HG03457 (cell line): Measurements from ENCODE around the gene CACNA1F.

Source experiments
- ATAC-seq: cut with Tn5 transposase; IDR thresholded peaks from one replicate; pipeline ENCODE4 v1.9.1; 2021; ENCODE audit warnings: moderate number of reproducible peaks; ENCODE audit not compliant: unreplicated experiment

The CACNA1F gene

GRCh38 chrX:49257846-49258748, 25.0 kb upstream of the CACNA1F start:
- no peak for ATAC-seq

DNA sequence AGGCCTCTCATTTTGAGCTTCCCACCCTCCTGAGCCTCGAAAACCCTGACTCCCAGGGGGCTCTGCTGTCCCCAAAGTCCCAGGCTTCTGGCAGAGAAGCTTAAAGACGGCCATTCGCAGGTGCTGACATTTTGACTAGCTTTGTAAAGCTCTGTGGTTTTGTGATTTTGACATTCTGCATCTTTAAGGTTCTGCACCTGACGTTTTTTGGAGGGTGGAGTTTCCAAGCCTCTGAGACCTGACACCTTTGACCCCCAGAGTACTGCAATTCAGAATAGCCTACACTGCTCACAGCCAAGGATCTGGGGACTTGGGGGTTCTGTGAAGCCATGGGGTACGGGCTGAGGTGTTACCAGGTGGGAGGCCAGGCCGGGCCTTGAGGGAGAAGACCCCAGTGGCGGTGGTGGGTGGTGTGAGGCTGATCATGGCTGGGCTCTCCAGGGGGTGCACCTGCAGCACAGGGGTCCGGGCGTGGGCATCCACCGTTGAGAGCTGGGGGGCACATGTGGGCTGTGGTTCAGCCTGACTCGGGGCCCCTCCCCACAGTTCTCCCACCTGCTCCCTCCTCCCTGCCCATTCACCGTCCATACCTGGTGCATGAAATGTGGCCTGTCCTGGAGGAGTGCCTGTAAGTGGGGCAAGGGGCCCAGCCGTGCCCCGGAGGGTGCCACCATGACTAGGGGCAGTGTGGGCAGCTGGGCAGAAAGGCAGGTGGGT, 24.1 kb upstream of the CACNA1F start:
- no peak for ATAC-seq

- no peak for ATAC-seq
Observed at GRCh38 chrX:49256268-49256995, 23.3 kb upstream of the CACNA1F start.

DNA sequence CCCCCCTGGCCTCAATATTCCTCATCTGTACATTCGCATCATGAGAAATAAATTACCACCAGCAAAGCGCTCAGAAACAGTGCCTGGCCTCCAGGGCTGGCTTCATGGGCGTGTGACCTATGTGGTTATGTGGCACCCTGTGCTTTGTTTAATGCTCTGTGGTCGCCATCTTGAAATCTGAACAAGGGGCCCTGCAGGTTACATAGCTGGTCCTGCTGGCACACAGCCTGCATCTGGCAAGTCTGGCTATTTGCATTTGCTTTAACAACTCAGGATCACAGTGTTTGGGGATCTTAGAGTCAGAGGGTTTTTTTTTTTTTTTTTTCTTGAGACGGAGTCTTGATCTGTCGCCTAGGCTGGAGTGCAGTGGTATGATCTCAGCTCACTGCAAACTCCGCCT, 21.5 kb upstream of the CACNA1F start:
- ATAC-seq: no peak

DNA sequence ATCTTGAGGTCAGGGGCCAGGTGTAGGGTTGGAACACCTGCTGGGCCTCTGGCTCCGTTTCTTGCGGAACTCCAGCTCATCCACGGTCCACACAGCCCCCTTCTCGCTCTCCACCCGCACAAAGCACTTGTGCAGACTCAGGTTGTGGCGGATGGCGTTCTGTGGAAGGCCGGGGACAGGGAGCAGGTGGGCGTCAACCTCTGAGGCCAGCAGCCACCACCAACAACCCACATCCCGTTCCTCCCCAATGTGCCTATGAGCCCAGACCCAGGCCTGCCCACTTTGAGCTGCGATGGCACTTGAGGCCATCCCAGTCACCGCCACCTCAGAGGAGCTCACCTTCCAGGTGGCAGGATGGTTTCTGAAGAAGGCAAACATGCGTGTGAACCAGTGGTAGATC, 18.2 kb upstream of the CACNA1F start:
- no peak for ATAC-seq

- no peak for ATAC-seq
Observed at GRCh38 chrX:49250578-49250977, 17.4 kb upstream of the CACNA1F start.

DNA sequence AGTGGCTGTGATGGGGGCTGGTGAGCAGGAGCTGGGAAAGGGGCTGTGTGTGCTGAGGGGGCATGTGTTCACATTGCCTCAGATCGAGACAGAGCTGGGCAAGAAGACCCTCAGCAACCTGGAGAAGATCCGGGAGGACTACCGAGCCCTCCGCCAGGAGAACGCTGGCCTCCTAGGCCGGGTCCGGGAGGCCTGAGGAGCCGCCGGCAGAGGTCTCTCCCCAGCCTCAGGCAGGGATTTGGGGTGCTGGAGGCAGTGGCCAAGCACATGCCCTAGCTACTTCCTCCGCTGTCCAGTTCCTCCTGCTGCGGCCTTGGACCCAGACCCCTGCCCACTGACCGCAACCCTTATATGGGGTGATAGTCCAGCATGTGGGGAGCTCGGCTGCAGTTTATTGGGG, 16.9 kb upstream of the CACNA1F start:
- no peak for ATAC-seq

DNA sequence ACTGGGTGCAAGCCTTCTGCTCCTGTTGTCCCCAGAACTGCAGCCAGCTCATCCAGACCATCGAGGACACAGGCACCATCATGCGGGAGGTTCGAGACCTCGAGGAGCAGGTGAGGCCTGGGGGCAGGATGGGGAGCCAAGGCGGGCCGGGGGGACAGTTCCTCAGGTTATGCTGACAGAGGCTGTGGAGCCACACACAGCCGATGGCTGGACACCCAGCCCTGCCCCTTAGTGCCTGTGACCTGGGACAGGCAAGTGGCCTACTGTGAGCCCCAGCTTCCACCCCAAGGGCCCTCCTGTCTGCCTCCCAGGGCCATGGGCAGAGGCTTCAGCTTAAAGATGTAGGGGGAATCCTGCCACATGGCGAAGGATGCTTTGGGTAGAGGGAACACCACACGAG, 16.5 kb upstream of the CACNA1F start:
- no peak for ATAC-seq

DNA sequence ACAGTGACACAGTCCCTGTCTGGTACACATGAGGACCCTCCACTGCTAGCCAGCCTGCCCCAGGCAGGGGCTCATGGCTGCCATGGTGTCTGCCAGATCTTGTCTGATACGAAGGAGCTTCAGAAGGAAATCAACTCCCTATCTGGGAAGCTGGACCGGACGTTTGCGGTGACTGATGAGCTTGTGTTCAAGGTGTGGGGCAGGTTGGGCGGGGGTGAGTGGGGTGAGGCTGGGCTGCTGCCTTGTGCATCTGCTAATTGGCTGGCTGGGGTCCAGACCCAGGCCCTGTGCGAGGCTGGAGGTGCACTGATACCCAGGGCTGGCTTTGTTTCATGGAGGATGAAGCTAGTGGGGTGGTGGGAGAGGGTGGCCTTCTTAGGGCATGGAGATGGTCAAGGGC, 15.9 kb upstream of the CACNA1F start:
- no peak for ATAC-seq

- ATAC-seq: no peak
Observed at GRCh38 chrX:49247916-49248811, 15.0 kb upstream of the CACNA1F start.

DNA sequence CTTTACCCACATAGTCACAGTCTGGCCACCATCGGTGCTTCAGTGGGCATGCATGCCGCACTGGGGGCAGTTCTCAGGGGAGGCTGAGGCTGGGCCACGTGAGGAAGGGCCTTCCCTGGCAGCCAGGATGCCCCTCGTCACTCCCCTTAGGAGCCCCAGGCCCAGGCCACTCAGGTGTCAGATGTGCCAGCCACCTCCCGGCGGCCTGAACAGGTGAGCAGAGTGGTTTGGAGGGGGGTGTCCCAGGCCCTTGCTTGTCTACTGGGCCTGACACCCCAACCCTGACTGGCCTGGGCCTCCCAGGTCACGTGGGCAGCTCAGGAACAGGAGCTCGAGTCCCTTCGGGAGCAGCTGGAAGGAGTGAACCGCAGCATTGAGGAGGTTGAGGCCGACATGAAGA, 14.2 kb upstream of the CACNA1F start:
- ATAC-seq: no peak

- ATAC-seq: no peak
Observed at GRCh38 chrX:49246541-49246940, 13.4 kb upstream of the CACNA1F start.

DNA sequence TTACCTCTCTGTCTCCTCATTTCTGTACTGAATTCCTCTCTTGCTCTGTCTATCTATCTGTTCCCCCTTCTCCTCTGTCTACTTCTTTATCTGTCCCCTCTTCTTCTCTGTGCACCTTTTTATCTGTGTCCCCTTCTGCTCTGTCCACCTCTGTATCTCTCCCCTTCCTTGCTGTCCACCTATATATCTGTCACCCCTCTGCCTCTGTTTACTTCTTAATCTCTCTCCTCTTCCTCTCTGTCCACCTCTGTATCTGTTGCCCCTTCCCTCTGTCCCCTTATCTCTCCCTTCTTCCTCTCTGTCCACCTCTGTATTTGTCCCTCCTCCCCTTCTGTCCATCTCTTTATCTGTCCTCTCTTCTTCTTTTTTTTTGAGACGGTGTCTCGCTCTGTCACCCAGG, 11.1 kb upstream of the CACNA1F start:
- ATAC-seq: no peak

- no peak for ATAC-seq
Observed at GRCh38 chrX:49243166-49243565, 10.0 kb upstream of the CACNA1F start.

GRCh38 chrX:49242545-49243066, 9.5 kb upstream of the CACNA1F start:
- no peak for ATAC-seq

- ATAC-seq: no peak
Observed at GRCh38 chrX:49238735-49239134, 5.6 kb upstream of the CACNA1F start.

- ATAC-seq: no peak
Observed at GRCh38 chrX:49237060-49237459, 3.9 kb upstream of the CACNA1F start.

GRCh38 chrX:49233887-49234555, 881 bp upstream of the CACNA1F start:
- ATAC-seq: no peak

- ATAC-seq: no peak
Observed at GRCh38 chrX:49232525-49232924, 615 bp downstream of the CACNA1F start.
